ENCODE measurements around the gene MARCO.

DNA sequence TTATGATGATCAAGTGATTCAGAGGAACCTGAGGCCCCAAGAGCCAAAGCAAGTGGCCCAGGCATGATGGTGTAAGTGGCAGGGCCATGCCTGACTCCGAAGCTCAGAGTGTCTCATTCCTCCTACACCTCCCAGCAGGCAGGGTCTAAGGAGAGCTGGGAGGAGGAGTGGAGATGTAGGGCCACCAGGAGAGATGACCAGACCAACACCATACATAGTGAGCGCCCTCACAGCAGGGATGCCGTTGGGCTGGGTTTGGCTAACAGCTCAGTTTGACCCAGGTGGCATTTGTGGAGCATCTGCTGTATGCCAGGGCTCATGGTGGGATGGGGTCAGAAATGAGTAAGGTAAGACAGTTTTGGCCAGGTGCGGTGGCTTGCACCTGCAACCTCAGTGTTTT lies 80.7 kb downstream of the MARCO start:
- TF ChIP-seq, protein P1, sequence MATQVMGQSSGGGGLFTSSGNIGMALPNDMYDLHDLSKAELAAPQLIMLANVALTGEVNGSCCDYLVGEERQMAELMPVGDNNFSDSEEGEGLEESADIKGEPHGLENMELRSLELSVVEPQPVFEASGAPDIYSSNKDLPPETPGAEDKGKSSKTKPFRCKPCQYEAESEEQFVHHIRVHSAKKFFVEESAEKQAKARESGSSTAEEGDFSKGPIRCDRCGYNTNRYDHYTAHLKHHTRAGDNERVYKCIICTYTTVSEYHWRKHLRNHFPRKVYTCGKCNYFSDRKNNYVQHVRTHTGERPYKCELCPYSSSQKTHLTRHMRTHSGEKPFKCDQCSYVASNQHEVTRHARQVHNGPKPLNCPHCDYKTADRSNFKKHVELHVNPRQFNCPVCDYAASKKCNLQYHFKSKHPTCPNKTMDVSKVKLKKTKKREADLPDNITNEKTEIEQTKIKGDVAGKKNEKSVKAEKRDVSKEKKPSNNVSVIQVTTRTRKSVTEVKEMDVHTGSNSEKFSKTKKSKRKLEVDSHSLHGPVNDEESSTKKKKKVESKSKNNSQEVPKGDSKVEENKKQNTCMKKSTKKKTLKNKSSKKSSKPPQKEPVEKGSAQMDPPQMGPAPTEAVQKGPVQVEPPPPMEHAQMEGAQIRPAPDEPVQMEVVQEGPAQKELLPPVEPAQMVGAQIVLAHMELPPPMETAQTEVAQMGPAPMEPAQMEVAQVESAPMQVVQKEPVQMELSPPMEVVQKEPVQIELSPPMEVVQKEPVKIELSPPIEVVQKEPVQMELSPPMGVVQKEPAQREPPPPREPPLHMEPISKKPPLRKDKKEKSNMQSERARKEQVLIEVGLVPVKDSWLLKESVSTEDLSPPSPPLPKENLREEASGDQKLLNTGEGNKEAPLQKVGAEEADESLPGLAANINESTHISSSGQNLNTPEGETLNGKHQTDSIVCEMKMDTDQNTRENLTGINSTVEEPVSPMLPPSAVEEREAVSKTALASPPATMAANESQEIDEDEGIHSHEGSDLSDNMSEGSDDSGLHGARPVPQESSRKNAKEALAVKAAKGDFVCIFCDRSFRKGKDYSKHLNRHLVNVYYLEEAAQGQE (IDR thresholded peaks at IDR 0.05; ENCODE audit: insufficient read depth in 1 of 2, low read depth in 2 of 2, low read length in 2 of 2), result no peak
- no peak for TF ChIP-seq SIN3A (IDR thresholded peaks at IDR 0.05; ENCODE audit: borderline replicate concordance, insufficient read depth, low read length)

Measured in PFSK-1 (cell line).